Measurements from ENCODE around the gene HYOU1. TPM values are rescaled to one million over a fixed set of nuclear protein-coding genes. Genes with fewer than 3 reads are reported as not detected.

The HYOU1 gene
- total and polyA plus RNA-seq, 2 of the 8 experiments (the other 6 are each of a cell fraction or from before 2014, with no cell fraction given): 239 to 295 TPM

DNA sequence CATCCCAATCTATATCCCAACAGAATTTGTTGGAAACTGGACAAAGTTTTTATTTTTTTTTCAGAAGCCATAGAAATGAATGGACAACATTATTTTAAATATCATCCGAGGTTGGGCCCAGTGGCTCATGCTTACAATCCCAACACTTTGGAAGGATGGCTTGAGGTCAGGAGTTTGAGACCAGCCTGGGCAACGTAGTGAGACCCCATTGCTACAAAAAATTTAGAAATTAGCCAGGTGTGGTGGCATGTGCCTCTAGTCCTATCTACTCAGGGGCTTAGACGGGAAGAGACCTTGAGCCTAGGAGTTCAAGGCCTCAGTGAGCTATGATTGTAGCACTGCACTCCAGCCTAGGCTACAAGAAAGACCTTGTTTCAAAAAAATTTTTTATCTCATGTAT lies 22.2 kb downstream of the HYOU1 start:
- no peak overlapping the region for H3K14ac ChIP-seq (ENCODE audit: insufficient read length)
- FAIRE-seq (no peak), DNase-seq (ENCODE audit: low read depth in 1 of 2, low spot score in 2 of 2) (no peak)
- ChIA-PET CTCF (ENCODE audit: partially characterized antibody) (interaction anchor here (0.9 to 1.5 kb wide), 3 partner anchors 9 to 105 kb away, joined by 3 read pairs; no protein-coding TSS in a partner anchor), POLR2A (ENCODE audit: partially characterized antibody) (interaction anchor here (1.2 kb wide), 1 partner anchor 19 kb away, joined by 4 read pairs; no protein-coding TSS in a partner anchor)
- H2BK5ac ChIP-seq (ENCODE audit: low read depth, low read length): no peak overlapping the region
- H3K23ac ChIP-seq (ENCODE audit: insufficient read length): no peak overlapping the region
- H3K27ac ChIP-seq (ENCODE audit: low read depth, low read length): no peak overlapping the region
- H3K56ac ChIP-seq (replicated peaks; ENCODE audit: insufficient read length, low read depth, low read length): no peak overlapping the region
- no peak overlapping the region for H4K91ac ChIP-seq (replicated peaks; ENCODE audit: insufficient read length, low read length)
- no peaks in the 10 kb centered on the region for H4K20me1 ChIP-seq (replicated peaks in 1 of 2; ENCODE audit: control insufficient read depth in 1 of 2, insufficient read depth in 2 of 2, low read length in 2 of 2)
- no peaks in the 10 kb centered on the region for H3K36me3 ChIP-seq (ENCODE audit: control insufficient read depth in 2 of 4, insufficient read depth in 4 of 4, low read length in 3 of 4)
- H3K4ac ChIP-seq (replicated peaks; ENCODE audit: insufficient read length, low read depth, low read length): no peak overlapping the region
- no peak overlapping the region for H3K9ac ChIP-seq (replicated peaks in 1 of 4; ENCODE audit: extremely low read depth in 1 of 4, low read depth in 3 of 4, low read length in 3 of 4)
- no peak overlapping the region for H4K8ac ChIP-seq (ENCODE audit: extremely low read depth, insufficient read depth, low read length)
- H4K5ac ChIP-seq (ENCODE audit: insufficient read length, low read depth, low read length): no peak overlapping the region
- H3K79me1 ChIP-seq (ENCODE audit: low read depth, low read length): no peaks in the 10 kb centered on the region; the same call in 1 of the 2 replicates
- no peak overlapping the region for H2AFZ ChIP-seq (ENCODE audit: low read length)
- H2BK15ac ChIP-seq (ENCODE audit: low read length): no peak overlapping the region
- peaks cover 4% of the 10 kb centered on the region; the same call in 1 of the 2 replicates for H3K23me2 ChIP-seq (ENCODE audit: low read depth, low read length)
- WGBS, 2 experiments (ENCODE audit: extremely low coverage in 1 of 2, insufficient coverage in 1 of 2, insufficient read length in 1 of 2, insufficient replicate concordance in 2 of 2, low coverage in 1 of 2, low lambda C conversion rate in 2 of 2, missing lambda C conversion rate in 1 of 2): 88% methylated on average over 3 of the region's 3 CpGs; no CpG with 5 or more reads in 1 of the 2 experiments
- no peak overlapping the region for H3K18ac ChIP-seq (ENCODE audit: extremely low read depth, low read length)
- H2BK20ac ChIP-seq (ENCODE audit: low read length): no peak overlapping the region
- no peaks in the 10 kb centered on the region for H3K27me3 ChIP-seq (replicated peaks in 1 of 4; ENCODE audit: control insufficient read depth in 3 of 4, extremely low read depth in 1 of 4, insufficient read depth in 3 of 4, low read length in 3 of 4)
- no peak overlapping the region for H3K4me2 ChIP-seq (ENCODE audit: insufficient read depth in 1 of 2, low read depth in 2 of 2, low read length in 2 of 2)
- H2BK12ac ChIP-seq (ENCODE audit: low read depth, low read length): no peak overlapping the region
- peaks cover 0 to 3% (median 0%) of the 10 kb centered on the region in 4 experiments; a peak in 3 of 7 replicates for H3K4me1 ChIP-seq (replicated peaks in 1 of 4; ENCODE audit: control insufficient read depth in 3 of 4, insufficient read depth in 4 of 4, low read length in 3 of 4)
- H3K4me3 ChIP-seq (ENCODE audit: extremely low read depth in 1 of 4, insufficient read depth in 2 of 4, low read depth in 3 of 4, low read length in 4 of 4): no peak overlapping the region
- H3K79me2 ChIP-seq (ENCODE audit: control insufficient read depth in 1 of 2, insufficient read depth in 2 of 2, low read length in 2 of 2): peaks cover 0 to under 1% of the 10 kb centered on the region in 2 experiments; a peak in 1 of 4 replicates
- no peak overlapping the region for H2BK120ac ChIP-seq (replicated peaks; ENCODE audit: low read depth, low read length)
- no peak overlapping the region for H2AK5ac ChIP-seq (ENCODE audit: low read depth, low read length)
- no peaks in the 10 kb centered on the region for H3K9me3 ChIP-seq (ENCODE audit: insufficient read depth in 2 of 2, low read depth in 1 of 2, low read length in 1 of 2)
- no peak for TF ChIP-seq NRF1 (IDR thresholded peaks at IDR 0.05; ENCODE audit: low read depth, low read length)
- no peak for TF ChIP-seq RAD21 (IDR thresholded peaks at IDR 0.05 in 1 of 2, conservative IDR thresholded peaks at IDR 0.05 in 1 of 2; ENCODE audit: low read depth in 2 of 2, low read length in 2 of 2)
- TF ChIP-seq SIRT6 (IDR thresholded peaks at IDR 0.05; ENCODE audit: low read length): no peak
- no peak for TF ChIP-seq BCL11A (IDR thresholded peaks at IDR 0.05; ENCODE audit: low read depth in 2 of 2, low read length in 2 of 2)
- TF ChIP-seq SRF (IDR thresholded peaks at IDR 0.05; ENCODE audit: low read depth, low read length): no peak
- no peak for TF ChIP-seq SIN3A (conservative IDR thresholded peaks at IDR 0.05 in 1 of 2, IDR thresholded peaks at IDR 0.05 in 1 of 2; ENCODE audit: low read depth in 1 of 2, low read length in 2 of 2)
- TF ChIP-seq BACH1 (IDR thresholded peaks at IDR 0.05; ENCODE audit: low read length): no peak
- TF ChIP-seq HDAC6 (IDR thresholded peaks at IDR 0.05; ENCODE audit: low read depth, low read length): no peak
- no peak for TF ChIP-seq GTF2F1 (IDR thresholded peaks at IDR 0.05; ENCODE audit: borderline replicate concordance, low read depth, low read length)
- TF ChIP-seq, protein P1, sequence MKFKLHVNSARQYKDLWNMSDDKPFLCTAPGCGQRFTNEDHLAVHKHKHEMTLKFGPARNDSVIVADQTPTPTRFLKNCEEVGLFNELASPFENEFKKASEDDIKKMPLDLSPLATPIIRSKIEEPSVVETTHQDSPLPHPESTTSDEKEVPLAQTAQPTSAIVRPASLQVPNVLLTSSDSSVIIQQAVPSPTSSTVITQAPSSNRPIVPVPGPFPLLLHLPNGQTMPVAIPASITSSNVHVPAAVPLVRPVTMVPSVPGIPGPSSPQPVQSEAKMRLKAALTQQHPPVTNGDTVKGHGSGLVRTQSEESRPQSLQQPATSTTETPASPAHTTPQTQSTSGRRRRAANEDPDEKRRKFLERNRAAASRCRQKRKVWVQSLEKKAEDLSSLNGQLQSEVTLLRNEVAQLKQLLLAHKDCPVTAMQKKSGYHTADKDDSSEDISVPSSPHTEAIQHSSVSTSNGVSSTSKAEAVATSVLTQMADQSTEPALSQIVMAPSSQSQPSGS (IDR thresholded peaks at IDR 0.05; ENCODE audit: low read length): no peak
- TF ChIP-seq SP4 (IDR thresholded peaks at IDR 0.05; ENCODE audit: low read length): no peak
- TF ChIP-seq TBP (IDR thresholded peaks at IDR 0.05; ENCODE audit: low read depth, low read length): no peak

Data from H1 (cell line).